Stomach (tissue), 4 donors: ENCODE data around the gene BBOX1.

Experiments used
- EP300 ChIP-seq: sonication (generic); formaldehyde crosslinking; IDR thresholded peaks from one replicate; pipeline ENCODE4 v1.6.1; 2017; ENCODE audit warnings: antibody characterized with exemption
- POLR2A ChIP-seq, 4 donors: fragments of 450-650 bp; IDR thresholded peaks; one replicate each; pipeline ENCODE4 v1.6.1; 2016; ENCODE audit warnings: antibody characterized with exemption in 4 of 4, control low read depth in 2 of 4, mild to moderate bottlenecking in 1 of 4, moderate library complexity in 1 of 4
- POLR2AphosphoS5 ChIP-seq, 3 donors: sonication (generic); formaldehyde crosslinking; IDR thresholded peaks; one replicate each; pipeline ENCODE4 v1.6.1; 2016; ENCODE audit warnings: antibody characterized with exemption in 3 of 3
- TF ChIP-seq, protein P1 (sequence below), 7 experiments: fragments of 450-650 bp in 4 of 7; fragments of 200-600 bp in 3 of 7; sonication (generic) in 3 of 7; IDR thresholded peaks; one replicate each; pipeline ENCODE4 v1.5.1; 2016 to 2019; ENCODE audit warnings: antibody characterized with exemption in 7 of 7, control low read depth in 2 of 7, mild to moderate bottlenecking in 1 of 7

DNA sequence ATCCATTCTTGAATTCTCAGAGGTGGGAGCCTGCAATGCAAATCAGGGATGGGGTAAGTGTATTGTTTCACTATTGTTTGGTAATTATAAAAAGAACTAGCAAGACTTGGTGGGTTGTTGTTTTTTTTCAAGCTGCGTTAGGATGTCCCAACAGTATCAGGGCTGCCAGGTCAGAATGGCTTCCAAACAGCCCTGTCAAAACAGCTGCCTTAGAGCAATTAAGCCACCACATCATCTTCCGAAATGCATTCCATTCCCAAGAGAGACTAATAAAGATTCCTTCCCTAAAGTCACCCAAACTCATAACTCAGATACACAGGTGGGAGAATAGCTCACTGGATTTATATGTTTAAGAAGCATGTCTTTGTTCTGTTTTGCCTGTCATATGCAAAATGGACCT, 23.5 kb downstream of the BBOX1 start:
- TF ChIP-seq, protein P1, sequence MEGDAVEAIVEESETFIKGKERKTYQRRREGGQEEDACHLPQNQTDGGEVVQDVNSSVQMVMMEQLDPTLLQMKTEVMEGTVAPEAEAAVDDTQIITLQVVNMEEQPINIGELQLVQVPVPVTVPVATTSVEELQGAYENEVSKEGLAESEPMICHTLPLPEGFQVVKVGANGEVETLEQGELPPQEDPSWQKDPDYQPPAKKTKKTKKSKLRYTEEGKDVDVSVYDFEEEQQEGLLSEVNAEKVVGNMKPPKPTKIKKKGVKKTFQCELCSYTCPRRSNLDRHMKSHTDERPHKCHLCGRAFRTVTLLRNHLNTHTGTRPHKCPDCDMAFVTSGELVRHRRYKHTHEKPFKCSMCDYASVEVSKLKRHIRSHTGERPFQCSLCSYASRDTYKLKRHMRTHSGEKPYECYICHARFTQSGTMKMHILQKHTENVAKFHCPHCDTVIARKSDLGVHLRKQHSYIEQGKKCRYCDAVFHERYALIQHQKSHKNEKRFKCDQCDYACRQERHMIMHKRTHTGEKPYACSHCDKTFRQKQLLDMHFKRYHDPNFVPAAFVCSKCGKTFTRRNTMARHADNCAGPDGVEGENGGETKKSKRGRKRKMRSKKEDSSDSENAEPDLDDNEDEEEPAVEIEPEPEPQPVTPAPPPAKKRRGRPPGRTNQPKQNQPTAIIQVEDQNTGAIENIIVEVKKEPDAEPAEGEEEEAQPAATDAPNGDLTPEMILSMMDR (IDR thresholded peaks at IDR 0.05) = no peak
- TF ChIP-seq POLR2A (IDR thresholded peaks at IDR 0.05) = no peak
- no peak for TF ChIP-seq EP300
- TF ChIP-seq POLR2AphosphoS5 (IDR thresholded peaks at IDR 0.05) = no peak
